CD4-positive, alpha-beta T cell (primary cell): ENCODE results near the gene RHOT1. TPM values are rescaled to one million over a fixed set of nuclear protein-coding genes. Genes with fewer than 3 reads are reported as not detected.

Experiments used
- ATAC-seq: fragments of 200-7000 bp; cut with Tn5 transposase; one replicate; pipeline ENCODE4 v1.10.0; 2022; ENCODE audit warnings: mild to moderate bottlenecking; ENCODE audit not compliant: poor library complexity
- CTCF ChIA-PET: fragments of 350-600 bp; sonication (Branson Sonifier 250); formaldehyde crosslinking; loops from one replicate; lab custom pipeline; 2021; ENCODE audit warnings: antibody characterized with exemption, inconsistent platforms; lab: Charles Lee
- POLR2A ChIA-PET: fragments of 350-600 bp; sonication (Branson Sonifier 250); formaldehyde crosslinking; loops from one replicate; lab custom pipeline; 2021; ENCODE audit warnings: antibody characterized with exemption, inconsistent platforms; lab: Charles Lee
- DNase-seq, 14 experiments: peaks; one replicate each; pipeline ENCODE4 v3.0.0-alpha.2; 2013 to 2020; ENCODE audit warnings: mixed read lengths in 2 of 14
- H3K27ac ChIP-seq, 2 donors: one replicate each; pipeline versions ENCODE4 v1.5.1 to v1.7.0; 2013; ENCODE audit warnings: low read length in 2 of 2, low read depth in 1 of 2, mild to moderate bottlenecking in 1 of 2
- H3K27me3 ChIP-seq, 2 experiments: 1 replicate in 1 of 2; 2 replicates in 1 of 2; pipeline versions ENCODE4 v1.6.1 to v1.7.0; 2013; ENCODE audit warnings: low read length in 2 of 2, control low read depth in 1 of 2, mild to moderate bottlenecking in 1 of 2, moderate library complexity in 1 of 2; ENCODE audit not compliant: insufficient read depth in 2 of 2, control insufficient read depth in 1 of 2
- H3K36me3 ChIP-seq: one replicate; pipeline ENCODE4 v1.6.1; 2013; ENCODE audit warnings: low read length, control low read depth; ENCODE audit not compliant: insufficient read depth
- H3K4me1 ChIP-seq: one replicate; pipeline ENCODE4 v1.6.1; 2013; ENCODE audit warnings: low read length, control low read depth; ENCODE audit not compliant: insufficient read depth
- H3K4me3 ChIP-seq: one replicate; pipeline ENCODE4 v1.5.1; 2013; ENCODE audit warnings: mild to moderate bottlenecking, low read length, moderate library complexity
- H3K9me3 ChIP-seq, 2 experiments: 1 replicate in 1 of 2; 2 replicates in 1 of 2; pipeline versions ENCODE4 v1.6.1 to v1.7.0; 2013; ENCODE audit warnings: low read length in 2 of 2, mild to moderate bottlenecking in 2 of 2, control low read depth in 1 of 2, moderate library complexity in 1 of 2; ENCODE audit not compliant: control insufficient read depth in 1 of 2, insufficient read depth in 1 of 2
- H3K27ac Mint-ChIP-seq: one replicate; pipeline ENCODE4 v1.8.0; 2020; ENCODE audit warnings: mixed read lengths
- H3K27me3 Mint-ChIP-seq: one replicate; pipeline ENCODE4 v1.8.0; 2021; ENCODE audit warnings: mixed read lengths
- H3K36me3 Mint-ChIP-seq: one replicate; pipeline ENCODE4 v1.8.0; 2021; ENCODE audit warnings: low read depth, mixed read lengths
- H3K4me1 Mint-ChIP-seq: one replicate; pipeline ENCODE4 v1.8.0; 2021; ENCODE audit warnings: low read depth, mixed read lengths
- H3K4me3 Mint-ChIP-seq: one replicate; pipeline ENCODE4 v1.8.0; 2020; ENCODE audit warnings: mild to moderate bottlenecking, mixed read lengths
- H3K9me3 Mint-ChIP-seq: one replicate; pipeline ENCODE4 v1.8.0; 2020; ENCODE audit warnings: mixed read lengths
- intact Hi-C, 2 experiments: fragments of 100-400 bp; cut with DNase I in 1 of 2; cut with micrococcal nuclease in 1 of 2; formaldehyde crosslinking; loops; one replicate each; pipeline versions ENCODE4 v1.15.1 to v1.9.0; 2023 to 2025; cut with DNase I, micrococcal nuclease
- total RNA-seq, 174 experiments: library from RNA in 2 of 174; stranded (reverse) in 2 of 174; gene quantifications; one replicate each; pipeline ENCODE4 v1.2.3 and lab custom pipeline; 2021 to 2026
- TF ChIP-seq, protein P1 (sequence below): fragments of 200-600 bp; IDR thresholded peaks from one replicate; pipeline ENCODE4 v1.8.0; 2022; ENCODE audit warnings: antibody characterized with exemption, mild to moderate bottlenecking

Gene RHOT1
- total RNA-seq, 2 experiments from 2014 or later, result 12.9 to 13.1 TPM

DNA sequence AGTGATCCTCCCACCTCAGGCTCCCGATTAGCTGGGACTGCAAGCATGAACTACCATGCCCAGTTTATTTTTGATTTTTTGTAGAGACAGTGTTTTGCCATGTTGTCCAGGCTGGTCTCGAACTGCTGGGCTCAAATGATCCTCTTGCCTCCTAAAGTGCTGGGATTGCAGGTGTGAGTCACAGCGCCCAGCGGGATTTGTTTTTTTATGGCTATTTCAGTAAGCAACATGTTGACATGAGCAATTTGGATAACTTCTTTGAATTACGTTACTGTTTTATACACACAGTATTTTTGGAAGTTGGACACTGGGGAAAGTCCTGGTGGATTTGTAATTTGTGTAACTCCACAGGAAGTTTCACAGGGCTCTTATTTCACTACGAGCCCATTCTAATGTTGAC, 18.5 kb upstream of the RHOT1 start:
- H3K36me3 ChIP-seq, result no peaks in the 10 kb centered on the region
- H3K4me1 ChIP-seq, result peaks cover 20% of the 10 kb centered on the region
- no peaks in the 10 kb centered on the region for H3K27me3 Mint-ChIP-seq
- no peaks in the 10 kb centered on the region for H3K9me3 Mint-ChIP-seq
- no peak overlapping the region for H3K27ac Mint-ChIP-seq
- no peak overlapping the region for H3K27ac ChIP-seq
- peaks cover 5% of the 10 kb centered on the region for H3K36me3 Mint-ChIP-seq
- peaks cover 17% of the 10 kb centered on the region for H3K4me1 Mint-ChIP-seq
- DNase-seq (no peak), ATAC-seq (no peak)
- no peaks in the 10 kb centered on the region for H3K9me3 ChIP-seq
- H3K4me3 Mint-ChIP-seq, result no peak overlapping the region
- TF ChIP-seq, protein P1, sequence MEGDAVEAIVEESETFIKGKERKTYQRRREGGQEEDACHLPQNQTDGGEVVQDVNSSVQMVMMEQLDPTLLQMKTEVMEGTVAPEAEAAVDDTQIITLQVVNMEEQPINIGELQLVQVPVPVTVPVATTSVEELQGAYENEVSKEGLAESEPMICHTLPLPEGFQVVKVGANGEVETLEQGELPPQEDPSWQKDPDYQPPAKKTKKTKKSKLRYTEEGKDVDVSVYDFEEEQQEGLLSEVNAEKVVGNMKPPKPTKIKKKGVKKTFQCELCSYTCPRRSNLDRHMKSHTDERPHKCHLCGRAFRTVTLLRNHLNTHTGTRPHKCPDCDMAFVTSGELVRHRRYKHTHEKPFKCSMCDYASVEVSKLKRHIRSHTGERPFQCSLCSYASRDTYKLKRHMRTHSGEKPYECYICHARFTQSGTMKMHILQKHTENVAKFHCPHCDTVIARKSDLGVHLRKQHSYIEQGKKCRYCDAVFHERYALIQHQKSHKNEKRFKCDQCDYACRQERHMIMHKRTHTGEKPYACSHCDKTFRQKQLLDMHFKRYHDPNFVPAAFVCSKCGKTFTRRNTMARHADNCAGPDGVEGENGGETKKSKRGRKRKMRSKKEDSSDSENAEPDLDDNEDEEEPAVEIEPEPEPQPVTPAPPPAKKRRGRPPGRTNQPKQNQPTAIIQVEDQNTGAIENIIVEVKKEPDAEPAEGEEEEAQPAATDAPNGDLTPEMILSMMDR, result no peak
- H3K27me3 ChIP-seq, result no peaks in the 10 kb centered on the region
- intact Hi-C loops, result no loop called here
- ChIA-PET CTCF (interaction anchor here (0.6 kb wide), 1 partner anchor 14 kb away, joined by 4 read pairs; no protein-coding TSS in a partner anchor), POLR2A (no interaction called here)
- H3K4me3 ChIP-seq, result no peak overlapping the region

DNA sequence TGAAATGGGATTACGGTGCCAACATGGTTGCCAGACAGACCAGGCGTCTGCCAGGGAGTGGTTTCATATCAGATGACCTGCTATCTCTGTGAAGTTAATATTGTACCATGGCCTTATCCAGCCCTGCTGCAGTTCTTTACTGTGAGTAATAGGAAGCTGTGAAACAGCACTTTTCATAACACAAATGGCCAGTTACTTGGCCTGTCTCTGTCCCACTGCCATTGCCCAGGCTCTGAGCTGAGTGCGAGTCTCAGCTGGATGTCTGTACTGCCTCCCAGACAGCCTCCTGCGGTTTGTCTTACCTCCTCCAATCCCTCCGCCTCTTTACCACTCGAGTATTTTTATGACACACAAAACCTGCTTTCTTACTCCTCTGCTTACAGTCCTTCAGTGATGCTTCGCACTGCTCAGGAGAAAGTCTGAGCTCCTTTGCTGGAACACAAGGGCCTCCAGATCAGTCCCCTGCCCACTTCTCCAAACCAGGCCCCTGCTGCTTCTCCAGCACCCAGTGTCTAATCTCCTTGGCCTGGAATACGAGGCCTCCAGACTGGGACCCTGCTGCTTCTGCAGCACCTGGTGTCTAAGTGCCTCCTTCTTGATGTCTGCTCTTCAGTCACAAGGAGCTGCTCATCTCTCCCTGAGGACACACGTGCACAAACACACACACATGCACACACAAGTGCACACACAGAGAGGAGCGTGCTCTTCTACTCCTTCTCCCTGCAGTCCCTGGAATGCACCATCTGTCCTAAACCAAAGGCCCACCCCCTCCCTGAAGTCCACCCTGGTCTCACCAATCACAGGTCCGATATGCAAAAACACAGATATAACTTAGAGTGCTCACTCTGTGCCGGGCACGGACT, 17.1 kb upstream of the RHOT1 start:
- Histone ChIP-seq H3K9me3 (no peaks in the 10 kb centered on the region), H3K36me3 (no peaks in the 10 kb centered on the region), H3K27me3 (no peaks in the 10 kb centered on the region), H3K27ac (no peak overlapping the region), H3K4me1 (peaks cover 21% of the 10 kb centered on the region), H3K4me3 (no peak overlapping the region)
- CTCF ChIA-PET, result interaction anchor here (0.9 to 2.9 kb wide), 3 partner anchors 14 to 118 kb away, joined by 3 to 9 read pairs (median 3); partner anchors contain the start of gene LRRC37B
- Mint-ChIP-seq H3K27ac (no peak overlapping the region), H3K4me1 (peaks cover 18% of the 10 kb centered on the region), H3K27me3 (no peaks in the 10 kb centered on the region), H3K9me3 (no peaks in the 10 kb centered on the region), H3K4me3 (no peak overlapping the region), H3K36me3 (peaks cover 5% of the 10 kb centered on the region)
- ATAC-seq (no peak), DNase-seq (no peak)
- intact Hi-C loops, result no loop called here
- POLR2A ChIA-PET, result interaction anchor here (0.9 to 1.2 kb wide), 3 partner anchors 10 to 21 kb away, joined by 3 to 6 read pairs (median 4); no protein-coding TSS in a partner anchor
- TF ChIP-seq, protein P1, result no peak

DNA sequence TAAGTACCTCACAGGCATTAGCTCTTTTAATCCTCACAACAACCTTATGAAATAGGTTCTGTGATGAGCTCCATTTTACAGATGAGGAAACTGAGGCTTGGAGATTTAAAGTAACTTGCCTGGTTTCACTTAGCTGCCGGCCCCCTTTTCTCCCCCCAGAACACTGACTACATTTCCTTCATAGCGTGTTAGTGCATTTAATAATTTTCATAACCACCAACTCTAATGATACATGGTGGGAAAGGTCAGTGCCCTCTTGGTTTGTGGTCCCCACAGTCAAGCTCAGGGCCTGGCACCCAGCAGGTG, 16.5 kb upstream of the RHOT1 start:
- ATAC-seq (no peak), DNase-seq (no peak)
- POLR2A ChIA-PET, result interaction anchor here (0.9 to 1.4 kb wide), 3 partner anchors 10 to 21 kb away, joined by 3 to 4 read pairs (median 3); no protein-coding TSS in a partner anchor
- no peaks in the 10 kb centered on the region for H3K36me3 ChIP-seq
- H3K4me3 Mint-ChIP-seq, result peak overlapping the region; percentile 15
- TF ChIP-seq, protein P1, result no peak
- no peaks in the 10 kb centered on the region for H3K27me3 Mint-ChIP-seq
- intact Hi-C loops, result no loop called here
- CTCF ChIA-PET, result interaction anchor here (0.9 to 2.9 kb wide), 3 partner anchors 13 to 118 kb away, joined by 3 to 9 read pairs (median 3); partner anchors contain the start of gene LRRC37B
- H3K36me3 Mint-ChIP-seq, result peaks cover 5% of the 10 kb centered on the region
- no peaks in the 10 kb centered on the region for H3K9me3 Mint-ChIP-seq
- peaks cover 21% of the 10 kb centered on the region for H3K4me1 ChIP-seq
- H3K9me3 ChIP-seq, result no peaks in the 10 kb centered on the region
- H3K27ac ChIP-seq, result peak overlapping the region in 1 of 2 donors; percentile 88
- H3K27me3 ChIP-seq, result no peaks in the 10 kb centered on the region
- H3K27ac Mint-ChIP-seq, result peak overlapping the region; percentile 93
- H3K4me3 ChIP-seq, result no peak overlapping the region
- peaks cover 18% of the 10 kb centered on the region for H3K4me1 Mint-ChIP-seq
